Endothelial cell of umbilical vein (primary cell): ENCODE results near the gene PGS1. TPM values are rescaled to one million over a fixed set of nuclear protein-coding genes. Genes with fewer than 3 reads are reported as not detected.

ENCODE experiments used
- BruUV-seq: library from RNA; stranded (reverse); fragments of 400-500 nt; replicated peaks from 2 replicates; lab custom pipeline; 2021; lab: Mats Ljungman, UMichigan
- CTCF ChIA-PET: fragments of 300-600, 350-600 bp; sonication (Branson Sonifier 250); formaldehyde crosslinking; loops from one replicate; lab custom pipeline; 2021; ENCODE audit warnings: antibody characterized with exemption, inconsistent platforms; lab: Charles Lee
- POLR2A ChIA-PET: fragments of 300-600, 350-600 bp; sonication (Branson Sonifier 250); formaldehyde crosslinking; loops from one replicate; lab custom pipeline; 2021; ENCODE audit warnings: antibody characterized with exemption, inconsistent platforms; lab: Charles Lee
- DNase-seq: peaks from one replicate; pipeline ENCODE4 v3.0.0-alpha.2; 2011; ENCODE audit warnings: low read depth, low spot score
- FAIRE-seq: peaks from 2 replicates; lab custom pipeline; 2011; peaks lifted over from hg19 to GRCh38; lab: Jason Lieb, UNC
- H2AFZ ChIP-seq: 2 replicates; pipeline ENCODE4 v1.6.0; 2012; ENCODE audit warnings: low read depth, low read length, control low read depth, inconsistent platforms
- H3K27ac ChIP-seq: 2 replicates; pipeline ENCODE4 v1.5.1; 2011; ENCODE audit warnings: low read depth, mild to moderate bottlenecking, control low read depth, low read length, moderate library complexity; ENCODE audit not compliant: insufficient read depth
- H3K27me3 ChIP-seq, 2 experiments: 2 replicates each; pipeline versions ENCODE4 v1.6.0 to v1.6.1; 2011; ENCODE audit warnings: low read length in 2 of 2, mixed read lengths in 1 of 2; ENCODE audit not compliant: control insufficient read depth in 2 of 2, insufficient read depth in 2 of 2
- H3K36me3 ChIP-seq, 2 experiments: 2 replicates in 1 of 2; 3 replicates in 1 of 2; pipeline ENCODE4 v1.5.1; 2011; ENCODE audit warnings: low read length in 2 of 2, mild to moderate bottlenecking in 1 of 2, moderate library complexity in 1 of 2; ENCODE audit not compliant: control insufficient read depth in 2 of 2, insufficient read depth in 2 of 2; ENCODE audit errors: extremely low read depth in 1 of 2
- H3K4me1 ChIP-seq: 3 replicates; pipeline ENCODE4 v1.5.1; 2011; ENCODE audit warnings: mild to moderate bottlenecking, low read length; ENCODE audit not compliant: control insufficient read depth, insufficient read depth; ENCODE audit errors: extremely low read depth
- H3K4me2 ChIP-seq: 2 replicates; pipeline ENCODE4 v1.6.1; 2011; ENCODE audit warnings: low read length, control low read depth, mixed read lengths; ENCODE audit not compliant: insufficient read depth
- H3K4me3 ChIP-seq, 3 experiments: fragments of 200-600 bp in 1 of 3; sonication (generic), shearing (Covaris generic) in 1 of 3; replicated peaks in 1 of 3; 2 replicates each; pipeline ENCODE4 v1.5.1; 2011 to 2016; ENCODE audit warnings: control low read depth in 3 of 3, low read length in 3 of 3, mild to moderate bottlenecking in 2 of 3, inconsistent platforms in 1 of 3, low read depth in 1 of 3, moderate library complexity in 1 of 3; ENCODE audit not compliant: insufficient read depth in 1 of 3
- H3K79me2 ChIP-seq: 2 replicates; pipeline ENCODE4 v1.6.0; 2012; ENCODE audit warnings: low read length, inconsistent platforms; ENCODE audit not compliant: control insufficient read depth, insufficient read depth
- H3K9ac ChIP-seq: replicated peaks from 2 replicates; pipeline ENCODE3; 2011; ENCODE audit warnings: low read length, control low read depth; ENCODE audit not compliant: insufficient read depth; ENCODE audit errors: extremely low read depth
- H3K9me1 ChIP-seq: replicated peaks from 3 replicates; pipeline ENCODE4 v1.6.0; 2011; ENCODE audit warnings: mild to moderate bottlenecking, low read length; ENCODE audit not compliant: control insufficient read depth, insufficient read depth; ENCODE audit errors: extremely low read depth
- H3K9me3 ChIP-seq: replicated peaks from 2 replicates; pipeline ENCODE4 v1.5.1; 2012; ENCODE audit warnings: low read length, inconsistent platforms; ENCODE audit not compliant: control insufficient read depth, insufficient read depth
- H4K20me1 ChIP-seq: replicated peaks from 2 replicates; pipeline ENCODE3; 2011; ENCODE audit warnings: mild to moderate bottlenecking, low read length; ENCODE audit not compliant: control insufficient read depth, insufficient read depth; ENCODE audit errors: extremely low read depth
- EZH2 ChIP-seq: IDR thresholded peaks from 2 replicates; pipeline ENCODE4 v1.6.1; 2012; ENCODE audit warnings: borderline replicate concordance, low read depth, mild to moderate bottlenecking, moderate library complexity, low read length, inconsistent platforms; ENCODE audit not compliant: severe bottlenecking
- FOS ChIP-seq: IDR thresholded peaks from 2 replicates; pipeline ENCODE4 v1.6.1; 2011; ENCODE audit warnings: mild to moderate bottlenecking, low read length, moderate library complexity, borderline replicate concordance; ENCODE audit not compliant: insufficient read depth
- GATA2 ChIP-seq: IDR thresholded peaks from 2 replicates; pipeline ENCODE4 v1.7.0; 2011; ENCODE audit warnings: low read depth, mild to moderate bottlenecking, moderate library complexity, mixed read lengths, low read length; ENCODE audit not compliant: insufficient read length, insufficient read depth
- JUN ChIP-seq: IDR thresholded peaks from 2 replicates; pipeline ENCODE4 v1.6.1; 2011; ENCODE audit warnings: borderline replicate concordance, low read depth; ENCODE audit not compliant: insufficient read length, insufficient read depth
- MAX ChIP-seq: IDR thresholded peaks from 2 replicates; pipeline ENCODE4 v1.6.1; 2011; ENCODE audit not compliant: insufficient read depth, insufficient read length
- MYC ChIP-seq: IDR thresholded peaks from one replicate; pipeline ENCODE4 v1.6.1; 2011; ENCODE audit warnings: mild to moderate bottlenecking, low read depth, low read length
- POLR2A ChIP-seq: IDR thresholded peaks from 2 replicates; pipeline ENCODE4 v1.6.1; 2012; ENCODE audit warnings: low read depth, mild to moderate bottlenecking, control low read depth, low read length
- POLR2AphosphoS5 ChIP-seq: IDR thresholded peaks from 2 replicates; pipeline ENCODE4 v1.6.1; 2012; ENCODE audit warnings: low read depth, mild to moderate bottlenecking, control low read depth, low read length, moderate library complexity; ENCODE audit not compliant: insufficient read depth
- dilution Hi-C: fragments of 300-500 bp; cut with MboI; formaldehyde crosslinking; loops from one replicate; pipeline ENCODE4 v1.15.0; 2019; ENCODE audit warnings: low sequenced_read_pairs; ENCODE audit not compliant: extremely low pct_ligation_motif_present
- intact Hi-C: fragments of 100-400 bp; cut with micrococcal nuclease; formaldehyde crosslinking; loops from one replicate; pipeline ENCODE4 v1.10.0; 2022
- polyA plus RNA-seq, 4 experiments: library from polyadenylated mRNA; depleted of rRNA in 3 of 4; stranded (reverse) in 3 of 4; unstranded in 1 of 4; fragments of >200 nt; gene quantifications; 2 replicates each; pipeline versions ENCODE4 v1.2.1 to v1.2.3, GENCODE V29; 2011 to 2012; ENCODE audit warnings: missing spikeins in 1 of 4
- total RNA-seq: library from RNA; stranded (reverse); gene quantifications from 2 replicates; pipeline ENCODE4 v1.2.3, GENCODE V29; 2021
- TF ChIP-seq, protein P1 (sequence below), 2 donors: IDR thresholded peaks; 1 replicate in 1 of 2; 2 replicates in 1 of 2; pipeline ENCODE4 v1.5.1; 2011; ENCODE audit warnings: low read length in 2 of 2, mild to moderate bottlenecking in 2 of 2, moderate library complexity in 2 of 2, control low read depth in 1 of 2, inconsistent platforms in 1 of 2, low read depth in 1 of 2; ENCODE audit not compliant: insufficient read depth in 1 of 2; ENCODE audit errors: extremely low read depth in 1 of 2

PGS1 gene
- total and polyA plus RNA-seq, 2 donors (not counting 3 experiments of a cell fraction or from before 2014, with no cell fraction given) = 50.8 to 66.0 TPM

GRCh38 chr17:78344666-78345065 lies 33.8 kb upstream of the PGS1 start:
- Histone ChIP-seq H3K4me1 (peaks cover 36% of the 10 kb centered on the region), H3K27ac (no peak overlapping the region), H3K79me2 (no peaks in the 10 kb centered on the region), H3K27me3 (no peaks in the 10 kb centered on the region), H4K20me1 (no peaks in the 10 kb centered on the region), H2AFZ (no peak overlapping the region), H3K4me2 (no peak overlapping the region), H3K9me1 (no peaks in the 10 kb centered on the region), H3K4me3 (no peak overlapping the region), H3K9ac (no peak overlapping the region), H3K9me3 (no peaks in the 10 kb centered on the region), H3K36me3 (no peaks in the 10 kb centered on the region)
- CTCF ChIA-PET = interaction anchor here (1.0 to 4.3 kb wide), 5 partner anchors 9 to 77 kb away, joined by 4 to 27 read pairs (median 6); partner anchors contain the start of gene SOCS3
- POLR2A ChIA-PET = interaction anchor here (0.7 to 1.5 kb wide), 2 partner anchors 12 to 15 kb away, joined by 5 to 6 read pairs; partner anchors contain the start of gene SOCS3
- no peak for FAIRE-seq
- BruUV-seq = no TSS peak
- intact Hi-C loops (no loop called here), dilution Hi-C loops (no loop called here)
- no peak for DNase-seq
- TF ChIP-seq POLR2AphosphoS5 (no peak), MAX (no peak), MYC (no peak), POLR2A (no peak), JUN (no peak), FOS (no peak), EZH2 (no peak), GATA2 (no peak)
- TF ChIP-seq, protein P1, sequence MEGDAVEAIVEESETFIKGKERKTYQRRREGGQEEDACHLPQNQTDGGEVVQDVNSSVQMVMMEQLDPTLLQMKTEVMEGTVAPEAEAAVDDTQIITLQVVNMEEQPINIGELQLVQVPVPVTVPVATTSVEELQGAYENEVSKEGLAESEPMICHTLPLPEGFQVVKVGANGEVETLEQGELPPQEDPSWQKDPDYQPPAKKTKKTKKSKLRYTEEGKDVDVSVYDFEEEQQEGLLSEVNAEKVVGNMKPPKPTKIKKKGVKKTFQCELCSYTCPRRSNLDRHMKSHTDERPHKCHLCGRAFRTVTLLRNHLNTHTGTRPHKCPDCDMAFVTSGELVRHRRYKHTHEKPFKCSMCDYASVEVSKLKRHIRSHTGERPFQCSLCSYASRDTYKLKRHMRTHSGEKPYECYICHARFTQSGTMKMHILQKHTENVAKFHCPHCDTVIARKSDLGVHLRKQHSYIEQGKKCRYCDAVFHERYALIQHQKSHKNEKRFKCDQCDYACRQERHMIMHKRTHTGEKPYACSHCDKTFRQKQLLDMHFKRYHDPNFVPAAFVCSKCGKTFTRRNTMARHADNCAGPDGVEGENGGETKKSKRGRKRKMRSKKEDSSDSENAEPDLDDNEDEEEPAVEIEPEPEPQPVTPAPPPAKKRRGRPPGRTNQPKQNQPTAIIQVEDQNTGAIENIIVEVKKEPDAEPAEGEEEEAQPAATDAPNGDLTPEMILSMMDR (IDR thresholded peaks at IDR 0.05; ENCODE audit: extremely low read depth in 1 of 2, insufficient read depth in 1 of 2, low read depth in 1 of 2, low read length in 2 of 2) = no peak
